ENCODE measurements around the gene NAALADL2.

DNA sequence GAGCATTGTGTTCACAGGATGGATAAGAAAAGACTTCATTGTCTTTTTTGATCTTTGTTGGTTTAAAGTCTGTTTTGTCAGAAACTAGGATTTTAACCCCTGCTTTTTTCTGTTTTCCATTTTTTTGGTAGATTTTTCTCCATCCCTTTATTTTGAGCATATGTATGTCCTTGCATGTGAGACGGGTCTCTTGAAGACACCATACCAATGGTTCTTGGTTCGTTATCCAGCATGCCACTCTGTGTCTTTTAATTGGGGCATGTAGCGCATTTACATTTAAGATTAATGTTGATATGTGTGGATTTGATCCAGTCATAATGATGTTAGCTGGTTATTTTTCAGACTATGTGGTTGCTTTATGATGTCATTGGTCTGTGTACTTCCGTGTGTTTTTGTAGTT lies 687.0 kb downstream of the NAALADL2 start:
- TF ChIP-seq, protein P1, sequence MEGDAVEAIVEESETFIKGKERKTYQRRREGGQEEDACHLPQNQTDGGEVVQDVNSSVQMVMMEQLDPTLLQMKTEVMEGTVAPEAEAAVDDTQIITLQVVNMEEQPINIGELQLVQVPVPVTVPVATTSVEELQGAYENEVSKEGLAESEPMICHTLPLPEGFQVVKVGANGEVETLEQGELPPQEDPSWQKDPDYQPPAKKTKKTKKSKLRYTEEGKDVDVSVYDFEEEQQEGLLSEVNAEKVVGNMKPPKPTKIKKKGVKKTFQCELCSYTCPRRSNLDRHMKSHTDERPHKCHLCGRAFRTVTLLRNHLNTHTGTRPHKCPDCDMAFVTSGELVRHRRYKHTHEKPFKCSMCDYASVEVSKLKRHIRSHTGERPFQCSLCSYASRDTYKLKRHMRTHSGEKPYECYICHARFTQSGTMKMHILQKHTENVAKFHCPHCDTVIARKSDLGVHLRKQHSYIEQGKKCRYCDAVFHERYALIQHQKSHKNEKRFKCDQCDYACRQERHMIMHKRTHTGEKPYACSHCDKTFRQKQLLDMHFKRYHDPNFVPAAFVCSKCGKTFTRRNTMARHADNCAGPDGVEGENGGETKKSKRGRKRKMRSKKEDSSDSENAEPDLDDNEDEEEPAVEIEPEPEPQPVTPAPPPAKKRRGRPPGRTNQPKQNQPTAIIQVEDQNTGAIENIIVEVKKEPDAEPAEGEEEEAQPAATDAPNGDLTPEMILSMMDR (IDR thresholded peaks at IDR 0.05) = no peak
- no peak for TF ChIP-seq POLR2A (IDR thresholded peaks at IDR 0.05)
